HL-60 (cell line): ENCODE data around the gene UHRF2.

Source experiments
- DNase-seq, 2 experiments: peaks; one replicate each; pipeline ENCODE4 v3.0.0-alpha.2; 2010 to 2020; ENCODE audit warnings: low read depth in 1 of 2, low spot score in 1 of 2
- H3K27ac ChIP-seq: fragments of 250-450 bp; sonication (Bioruptor Pico); replicated peaks from 2 replicates; pipeline ENCODE4 v1.5.1; 2020; ENCODE audit warnings: mild to moderate bottlenecking, moderate library complexity
- H3K27me3 ChIP-seq: fragments of 250-450 bp; sonication (Bioruptor Pico); 2 replicates; pipeline ENCODE4 v1.5.1; 2021; ENCODE audit warnings: mild to moderate bottlenecking, moderate library complexity; ENCODE audit not compliant: insufficient read depth, poor library complexity, severe bottlenecking
- H3K4me3 ChIP-seq: replicated peaks from 2 replicates; pipeline ENCODE4 v1.5.1; 2011; ENCODE audit warnings: mild to moderate bottlenecking, control low read depth, low read length; ENCODE audit not compliant: insufficient read depth
- GABPA ChIP-seq: IDR thresholded peaks from 2 replicates; pipeline ENCODE4 v1.6.1; 2012; ENCODE audit warnings: low read depth
- POLR2AphosphoS5 ChIP-seq: IDR thresholded peaks from 2 replicates; pipeline ENCODE4 v1.6.1; 2012; ENCODE audit warnings: low read depth
- REST ChIP-seq: IDR thresholded peaks from 2 replicates; pipeline ENCODE4 v1.6.1; 2012; ENCODE audit warnings: low read depth; ENCODE audit not compliant: insufficient replicate concordance
- SPI1 ChIP-seq: IDR thresholded peaks from 2 replicates; pipeline ENCODE4 v1.6.1; 2012; ENCODE audit warnings: low read depth, mild to moderate bottlenecking, borderline replicate concordance
- TF ChIP-seq, protein P1 (sequence below): IDR thresholded peaks from one replicate; pipeline ENCODE4 v1.5.1; 2011; ENCODE audit warnings: low read length, control low read depth, inconsistent platforms; ENCODE audit not compliant: insufficient read depth

UHRF2 gene

DNA sequence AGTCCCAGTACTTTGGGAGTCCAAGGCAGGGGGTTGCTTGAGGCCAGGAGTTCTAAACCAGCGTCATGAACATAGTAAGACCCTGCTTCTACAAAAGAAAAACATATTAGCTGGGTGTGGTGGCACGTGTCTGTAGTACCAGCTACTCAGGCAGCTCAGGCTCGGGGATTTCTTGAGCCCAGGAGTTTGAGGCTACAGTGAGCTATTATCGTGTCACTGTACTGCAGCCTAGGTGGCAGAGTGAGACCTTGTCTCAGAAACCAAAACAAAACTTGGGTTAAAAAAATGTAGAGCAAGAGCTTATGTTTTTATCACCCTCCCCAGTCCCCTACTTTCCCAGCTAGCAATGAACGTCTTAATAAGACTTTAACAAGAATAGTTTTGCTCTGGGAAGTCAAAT is 46.7 kb downstream of the UHRF2 start:
- Histone ChIP-seq H3K4me3 (no peak overlapping the region), H3K27me3 (no peaks in the 10 kb centered on the region), H3K27ac (no peak overlapping the region)
- no peak for DNase-seq
- TF ChIP-seq REST: no peak
- no peak for TF ChIP-seq SPI1
- no peak for TF ChIP-seq GABPA
- TF ChIP-seq, protein P1, sequence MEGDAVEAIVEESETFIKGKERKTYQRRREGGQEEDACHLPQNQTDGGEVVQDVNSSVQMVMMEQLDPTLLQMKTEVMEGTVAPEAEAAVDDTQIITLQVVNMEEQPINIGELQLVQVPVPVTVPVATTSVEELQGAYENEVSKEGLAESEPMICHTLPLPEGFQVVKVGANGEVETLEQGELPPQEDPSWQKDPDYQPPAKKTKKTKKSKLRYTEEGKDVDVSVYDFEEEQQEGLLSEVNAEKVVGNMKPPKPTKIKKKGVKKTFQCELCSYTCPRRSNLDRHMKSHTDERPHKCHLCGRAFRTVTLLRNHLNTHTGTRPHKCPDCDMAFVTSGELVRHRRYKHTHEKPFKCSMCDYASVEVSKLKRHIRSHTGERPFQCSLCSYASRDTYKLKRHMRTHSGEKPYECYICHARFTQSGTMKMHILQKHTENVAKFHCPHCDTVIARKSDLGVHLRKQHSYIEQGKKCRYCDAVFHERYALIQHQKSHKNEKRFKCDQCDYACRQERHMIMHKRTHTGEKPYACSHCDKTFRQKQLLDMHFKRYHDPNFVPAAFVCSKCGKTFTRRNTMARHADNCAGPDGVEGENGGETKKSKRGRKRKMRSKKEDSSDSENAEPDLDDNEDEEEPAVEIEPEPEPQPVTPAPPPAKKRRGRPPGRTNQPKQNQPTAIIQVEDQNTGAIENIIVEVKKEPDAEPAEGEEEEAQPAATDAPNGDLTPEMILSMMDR: no peak
- TF ChIP-seq POLR2AphosphoS5: no peak

GRCh38 chr9:6460189-6460768 is 47.3 kb downstream of the UHRF2 start:
- H3K27ac ChIP-seq: no peak overlapping the region
- no peak overlapping the region for H3K4me3 ChIP-seq
- TF ChIP-seq GABPA (no peak), POLR2AphosphoS5 (no peak), REST (no peak), SPI1 (no peak)
- TF ChIP-seq, protein P1: no peak
- H3K27me3 ChIP-seq: no peaks in the 10 kb centered on the region
- no peak for DNase-seq

DNA sequence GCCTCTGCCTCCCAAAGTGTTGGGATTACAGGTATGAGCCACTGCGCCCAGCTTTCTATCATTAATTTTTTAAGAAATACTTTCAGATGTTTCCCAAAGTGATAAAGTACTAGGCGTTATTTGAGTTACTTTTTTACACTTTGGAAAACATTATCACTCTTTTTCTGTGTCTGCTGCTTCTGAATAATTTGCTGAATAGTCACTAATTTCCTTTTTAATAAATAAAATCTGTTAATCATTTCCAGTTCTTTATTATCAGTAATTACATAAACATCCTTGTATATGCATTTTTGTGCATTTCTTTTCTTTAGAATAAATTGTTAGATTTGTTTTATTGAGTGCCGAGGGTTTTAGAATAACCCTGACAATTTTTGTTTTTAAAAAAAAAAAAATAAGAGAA is 48.6 kb downstream of the UHRF2 start:
- Histone ChIP-seq H3K27me3 (no peaks in the 10 kb centered on the region), H3K4me3 (no peak overlapping the region), H3K27ac (no peak overlapping the region)
- DNase-seq: no peak
- TF ChIP-seq, protein P1: no peak
- no peak for TF ChIP-seq SPI1
- TF ChIP-seq POLR2AphosphoS5: no peak
- no peak for TF ChIP-seq REST
- TF ChIP-seq GABPA: no peak
